ENCODE results near the gene MST1R. TPM values are rescaled to one million over a fixed set of nuclear protein-coding genes. Genes with fewer than 3 reads are reported as not detected.

MST1R gene
- polyA plus RNA-seq, 1 experiment: 0.64 TPM

- no peak for DNase-seq (ENCODE audit: low read depth)
- CTCF ChIA-PET: interaction anchor here (0.6 to 1.8 kb wide), 3 partner anchors 76 to 592 kb away, joined by 3 to 6 read pairs (median 3); no protein-coding TSS in a partner anchor
- TF ChIP-seq CTCF (IDR thresholded peaks at IDR 0.05; ENCODE audit: insufficient read depth, low read depth, low read length): no peak
- Histone ChIP-seq H3K36me3 (ENCODE audit: control insufficient read depth, insufficient read depth, low read length) (no peaks in the 10 kb centered on the region), H3K27me3 (ENCODE audit: control insufficient read depth, insufficient read depth, low read length) (peaks cover 19% of the 10 kb centered on the region), H3K4me3 (ENCODE audit: low read depth, low read length) (no peak overlapping the region)
- POLR2A ChIA-PET: interaction anchor here (0.5 kb wide), 1 partner anchor 63 kb away, joined by 4 read pairs; no protein-coding TSS in a partner anchor
Observed at GRCh38 chr3:49878686-49879085, 25.0 kb downstream of the MST1R start.

GRCh38 chr3:49877716-49878115, 26.0 kb downstream of the MST1R start:
- H3K36me3 ChIP-seq (ENCODE audit: control insufficient read depth, insufficient read depth, low read length): no peaks in the 10 kb centered on the region
- DNase-seq (ENCODE audit: low read depth): no peak
- ChIA-PET CTCF (no interaction called here), POLR2A (no interaction called here)
- H3K27me3 ChIP-seq (ENCODE audit: control insufficient read depth, insufficient read depth, low read length): peaks cover 19% of the 10 kb centered on the region
- H3K4me3 ChIP-seq (ENCODE audit: low read depth, low read length): no peak overlapping the region
- no peak for TF ChIP-seq CTCF (IDR thresholded peaks at IDR 0.05; ENCODE audit: insufficient read depth, low read depth, low read length)

- Histone ChIP-seq H3K27me3 (ENCODE audit: control insufficient read depth, insufficient read depth, low read length) (peaks cover 10% of the 10 kb centered on the region), H3K36me3 (ENCODE audit: control insufficient read depth, insufficient read depth, low read length) (no peaks in the 10 kb centered on the region), H3K4me3 (ENCODE audit: low read depth, low read length) (no peak overlapping the region)
- no peak for TF ChIP-seq CTCF (IDR thresholded peaks at IDR 0.05; ENCODE audit: insufficient read depth, low read depth, low read length)
- no peak for DNase-seq (ENCODE audit: low read depth)
- ChIA-PET POLR2A (no interaction called here), CTCF (interaction anchor here (0.9 kb wide), 1 partner anchor 24 kb away, joined by 3 read pairs; no protein-coding TSS in a partner anchor)
Observed at GRCh38 chr3:49876567-49876966, 27.1 kb downstream of the MST1R start.

- ChIA-PET CTCF (interaction anchor here (1.4 kb wide), 1 partner anchor 8 kb away, joined by 4 read pairs; no protein-coding TSS in a partner anchor), POLR2A (no interaction called here)
- no peak for TF ChIP-seq CTCF (IDR thresholded peaks at IDR 0.05; ENCODE audit: insufficient read depth, low read depth, low read length)
- Histone ChIP-seq H3K4me3 (ENCODE audit: low read depth, low read length) (no peak overlapping the region), H3K27me3 (ENCODE audit: control insufficient read depth, insufficient read depth, low read length) (peaks cover 20% of the 10 kb centered on the region), H3K36me3 (ENCODE audit: control insufficient read depth, insufficient read depth, low read length) (no peaks in the 10 kb centered on the region)
- DNase-seq (ENCODE audit: low read depth): no peak
Observed at GRCh38 chr3:49873623-49874022, 30.1 kb downstream of the MST1R start.

- POLR2A ChIA-PET: no interaction called here
Observed at GRCh38 chr3:49872801-49873281, 30.8 kb downstream of the MST1R start.

More at GRCh38 chr3:49872801-49873281, 30.8 kb downstream of the MST1R start:
- TF ChIP-seq CTCF (IDR thresholded peaks at IDR 0.05; ENCODE audit: insufficient read depth, low read depth, low read length): no peak
- DNase-seq (ENCODE audit: low read depth): no peak
- Histone ChIP-seq H3K36me3 (ENCODE audit: control insufficient read depth, insufficient read depth, low read length) (no peaks in the 10 kb centered on the region), H3K4me3 (ENCODE audit: low read depth, low read length) (no peak overlapping the region), H3K27me3 (ENCODE audit: control insufficient read depth, insufficient read depth, low read length) (peaks cover 28% of the 10 kb centered on the region)
- CTCF ChIA-PET: interaction anchor here (1.4 kb wide), 1 partner anchor 9 kb away, joined by 4 read pairs; no protein-coding TSS in a partner anchor

All from BJ (cell line).